H4 (cell line): ENCODE data around the gene ARSG. TPM values are rescaled to one million over a fixed set of nuclear protein-coding genes. Genes with fewer than 3 reads are reported as not detected.
"Not testable (repeated sequence)": the region's sequence is repeated elsewhere in the genome, so short reads cannot be mapped to it uniquely, and the experiment has no call there.

Experiments
- DNase-seq: peaks from one replicate; pipeline ENCODE4 v3.0.0-alpha.2; 2015; ENCODE audit warnings: low spot score
- total RNA-seq: library from RNA; depleted of rRNA; stranded (reverse); fragments of >200 nt; shearing (Covaris generic); gene quantifications from 2 replicates; pipeline ENCODE4 v1.2.3, GENCODE V29; 2014

Gene ARSG
- total RNA-seq, 1 experiment from 2014 or later = 5.9 TPM

- DNase-seq = no peak
Observed at GRCh38 chr17:68328676-68329075, 37.4 kb downstream of the ARSG start.

DNA sequence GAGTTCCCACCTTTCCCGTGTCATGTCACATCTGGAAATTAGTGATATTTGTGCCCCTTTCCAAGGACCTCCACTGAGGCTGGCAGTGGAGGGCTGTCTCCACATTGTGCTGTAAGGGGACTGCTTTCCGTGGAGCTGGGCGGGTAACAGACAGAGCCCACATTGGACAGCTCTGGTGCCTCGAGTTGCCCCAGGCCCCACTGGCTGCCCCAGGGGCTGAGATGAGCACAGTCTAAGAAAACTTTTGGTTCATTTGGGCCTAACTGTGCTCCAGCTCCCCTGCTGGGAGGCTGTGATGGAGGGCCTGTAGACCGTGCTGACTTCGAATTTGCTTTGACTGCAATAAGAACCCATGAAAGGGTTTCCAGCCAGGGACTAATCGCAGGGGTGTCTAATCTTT lies 38.0 kb downstream of the ARSG start:
- no peak for DNase-seq

GRCh38 chr17:68331932-68332331 lies 40.6 kb downstream of the ARSG start:
- DNase-seq = not testable (repeated sequence)

DNA sequence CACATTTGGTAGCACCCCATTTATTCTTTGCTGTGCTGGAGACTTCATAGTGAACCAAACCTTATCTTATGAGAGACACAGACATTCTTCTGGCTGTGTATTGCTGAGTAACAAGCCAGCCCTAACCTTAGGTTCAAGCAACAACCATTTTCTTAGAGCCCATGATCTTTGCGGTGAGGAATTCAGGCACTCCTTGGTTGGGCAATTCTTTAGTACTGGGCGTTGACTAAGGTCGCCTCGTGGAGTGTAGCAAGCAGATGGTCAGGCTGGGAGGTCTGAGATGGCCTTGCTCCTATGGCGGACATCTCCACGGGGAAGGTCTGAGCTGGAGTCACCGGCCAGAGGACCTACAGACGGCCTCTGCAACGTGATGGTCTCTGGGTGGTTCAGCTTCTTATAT lies 43.1 kb downstream of the ARSG start:
- no peak for DNase-seq

DNA sequence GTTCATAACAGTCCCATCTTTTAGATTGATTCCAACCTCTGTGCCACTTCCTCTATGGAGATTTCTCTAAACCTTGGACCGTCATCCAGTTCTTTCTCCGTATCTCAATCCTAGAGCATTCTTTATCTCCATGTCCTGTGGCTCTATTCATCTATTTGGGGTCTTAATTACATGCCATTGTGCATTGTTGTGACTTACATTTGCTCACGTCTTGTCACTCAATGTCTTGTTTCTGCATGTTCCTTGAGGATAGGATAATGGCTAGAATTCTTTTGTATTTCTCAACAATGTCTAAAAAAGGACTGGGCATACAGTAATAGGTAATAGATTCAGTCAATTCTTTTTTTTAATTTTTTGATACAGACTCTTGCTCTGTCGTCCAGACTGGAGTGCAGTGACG lies 50.2 kb downstream of the ARSG start:
- DNase-seq = no peak

- DNase-seq = no peak
Observed at GRCh38 chr17:68343976-68344375, 52.7 kb downstream of the ARSG start.

DNA sequence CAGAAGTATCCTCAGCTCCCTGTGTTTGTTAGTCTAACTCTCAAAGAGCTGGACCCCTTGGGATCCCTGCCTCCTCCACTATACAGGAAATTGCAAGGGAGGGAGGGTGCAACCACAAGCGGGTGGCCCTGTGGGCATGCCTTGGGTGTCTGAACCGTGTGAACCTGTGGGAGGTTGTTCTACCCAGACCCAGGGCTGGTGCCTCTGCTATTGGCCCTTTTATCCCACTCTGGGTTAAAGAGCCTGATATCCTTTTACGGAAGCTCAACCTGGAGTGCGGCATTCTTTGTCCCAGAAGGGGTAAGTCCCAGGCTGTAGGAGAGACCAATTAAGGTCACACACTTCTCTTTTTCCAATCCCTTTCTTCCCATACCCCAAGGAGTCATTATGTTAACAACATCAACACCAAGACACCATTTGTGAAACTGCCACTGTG lies 53.4 kb downstream of the ARSG start:
- DNase-seq = peak; percentile 25

DNA sequence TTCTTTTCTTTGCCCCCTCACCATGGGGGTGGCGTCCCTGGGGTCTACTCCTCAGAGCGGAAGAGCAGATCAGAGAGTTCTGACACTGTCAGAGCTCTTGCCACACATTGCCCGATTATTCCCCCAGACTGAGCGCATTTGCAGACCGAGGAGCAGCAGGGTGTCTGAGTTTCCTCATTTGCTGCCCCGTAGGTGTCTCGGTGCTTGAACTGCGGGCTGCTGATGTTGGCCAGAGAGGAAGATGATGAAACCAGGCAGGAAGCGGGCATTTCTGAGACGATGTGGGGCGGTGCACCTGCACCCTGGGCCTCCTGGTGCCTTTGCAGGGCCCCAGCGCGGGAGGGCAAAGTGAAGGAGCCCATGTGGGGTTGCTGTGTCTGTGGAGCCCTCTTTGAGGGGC lies 55.2 kb downstream of the ARSG start:
- DNase-seq = no peak

DNA sequence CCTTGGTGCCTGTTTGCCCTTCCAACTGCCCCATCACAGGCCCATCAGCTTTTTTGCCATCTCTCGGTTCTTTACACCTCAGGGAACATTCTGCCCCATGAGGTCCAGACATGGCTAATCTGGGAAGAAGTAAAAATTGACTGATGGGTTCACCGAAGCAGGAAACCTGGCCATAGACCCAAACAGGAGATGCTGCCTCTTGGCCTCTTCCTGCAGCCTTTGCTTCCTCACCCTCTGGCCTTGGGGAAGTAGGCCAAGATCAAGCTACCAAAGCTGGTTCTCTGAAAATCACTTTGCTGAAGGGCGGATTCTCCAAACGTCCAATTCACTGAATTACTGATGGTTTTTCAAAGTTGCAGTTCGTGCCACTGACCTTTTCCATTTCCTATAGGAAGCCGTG lies 56.1 kb downstream of the ARSG start:
- DNase-seq = no peak

DNA sequence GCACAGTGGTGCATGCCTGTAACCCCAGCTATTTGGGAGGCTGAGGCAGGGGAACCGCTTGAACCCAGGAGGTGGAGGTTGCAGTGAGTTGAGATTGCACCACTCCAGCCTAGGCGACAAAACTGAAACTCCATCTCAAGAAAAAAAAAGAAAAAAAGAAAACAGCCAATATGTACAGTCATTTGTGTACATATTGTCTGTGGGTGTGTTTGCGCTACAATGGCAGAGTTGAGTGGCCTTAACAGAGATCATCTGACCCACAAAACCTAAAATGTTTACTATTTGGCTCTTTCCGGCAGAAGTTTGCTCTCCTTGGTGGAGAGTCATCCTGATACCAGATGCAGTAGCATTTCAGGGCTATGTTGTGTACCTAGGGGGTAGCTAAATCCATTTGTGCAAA lies 57.9 kb downstream of the ARSG start:
- no peak for DNase-seq

GRCh38 chr17:68351395-68351794 lies 60.1 kb downstream of the ARSG start:
- no peak for DNase-seq

- DNase-seq = no peak
Observed at GRCh38 chr17:68352041-68352440, 60.7 kb downstream of the ARSG start.

DNA sequence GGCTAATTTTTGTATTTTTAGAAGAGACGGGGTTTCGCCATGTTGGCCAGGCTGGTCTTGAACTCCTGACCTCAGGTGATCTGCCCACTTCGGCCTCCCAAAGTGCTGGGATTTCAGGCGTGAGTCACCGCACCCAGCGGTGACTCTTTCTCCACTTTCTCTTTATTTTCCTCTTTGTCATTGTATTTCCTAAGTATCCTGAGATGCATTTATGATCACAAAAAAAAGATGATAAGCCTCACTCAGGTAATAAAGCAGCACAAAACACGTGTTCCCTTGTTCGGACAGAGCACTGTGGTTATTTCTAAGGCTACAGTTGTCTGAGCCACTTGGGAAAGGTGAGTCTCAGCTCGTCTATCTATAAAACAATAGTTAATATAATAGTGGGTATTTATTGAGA lies 61.4 kb downstream of the ARSG start:
- DNase-seq = not testable (repeated sequence)

- DNase-seq = no peak
Observed at GRCh38 chr17:68353111-68353521, 61.8 kb downstream of the ARSG start.

GRCh38 chr17:68354311-68354710 lies 63.0 kb downstream of the ARSG start:
- not testable (repeated sequence) for DNase-seq

GRCh38 chr17:68355108-68355507 lies 63.8 kb downstream of the ARSG start:
- DNase-seq = not testable (repeated sequence)

GRCh38 chr17:68356520-68356919 lies 65.2 kb downstream of the ARSG start:
- DNase-seq = no peak

- no peak for DNase-seq
Observed at GRCh38 chr17:68356949-68357455, 65.7 kb downstream of the ARSG start.

- DNase-seq = no peak
Observed at GRCh38 chr17:68357886-68358285, 66.6 kb downstream of the ARSG start.

GRCh38 chr17:68359791-68360535 lies 68.7 kb downstream of the ARSG start:
- DNase-seq = no peak

DNA sequence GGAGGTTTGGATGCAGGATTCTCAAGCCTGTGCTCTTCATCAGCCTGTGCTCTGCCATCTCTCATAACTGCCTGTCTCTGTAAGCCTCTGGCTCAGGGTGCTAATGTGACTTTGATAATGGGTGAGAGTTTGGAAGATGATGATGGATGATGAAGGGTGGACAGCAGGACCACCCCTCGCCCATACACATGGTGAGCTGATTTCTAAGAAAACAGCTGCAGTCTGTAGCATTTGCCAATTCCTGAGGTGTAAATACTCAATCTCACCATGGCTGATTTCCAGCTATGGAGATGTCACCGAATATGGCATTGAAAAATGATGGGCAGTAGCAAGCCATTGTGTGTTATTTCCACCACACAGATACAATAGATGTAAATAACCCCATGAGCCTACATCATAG lies 74.2 kb downstream of the ARSG start:
- no peak for DNase-seq

- no peak for DNase-seq
Observed at GRCh38 chr17:68368387-68368786, 77.1 kb downstream of the ARSG start.

DNA sequence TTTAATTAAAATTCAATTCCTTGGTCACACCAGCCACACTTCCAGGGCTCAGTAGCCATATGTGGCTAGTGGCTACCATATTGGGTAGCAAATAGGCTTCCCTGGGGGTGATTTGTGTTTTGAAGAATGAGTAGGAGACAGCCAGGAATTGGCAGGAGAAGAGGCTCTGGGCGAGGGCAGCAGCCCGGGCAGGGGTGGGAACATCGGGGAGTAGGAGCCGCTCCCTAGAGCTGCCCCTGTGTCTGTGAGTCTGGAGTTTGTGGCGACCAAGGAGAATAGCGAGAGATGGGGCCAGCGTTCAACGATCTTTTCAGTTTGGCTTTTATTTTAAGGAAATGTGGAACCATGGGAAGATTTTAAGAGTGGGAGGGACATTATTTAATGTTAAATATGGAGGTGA lies 84.3 kb downstream of the ARSG start:
- no peak for DNase-seq

GRCh38 chr17:68376178-68376577 lies 84.9 kb downstream of the ARSG start:
- DNase-seq = not testable (repeated sequence)
